ENCODE measurements around the gene TRMT10B. TPM values are rescaled to one million over a fixed set of nuclear protein-coding genes. Genes with fewer than 3 reads are reported as not detected.

The TRMT10B gene
- 4.0 TPM for polyA plus RNA-seq (2013, experiment 1 of 2)
- polyA plus RNA-seq (2013, experiment 2 of 2) = 4.7 TPM

- H3K4me2 ChIP-seq (ENCODE audit: low read length) = peak within 1 kb of the TSS; percentile 85
- H2BK120ac ChIP-seq (ENCODE audit: low read depth, low read length) = no peak within 1 kb of the TSS
- H3K4me3 ChIP-seq (ENCODE audit: low read length) = peak within 1 kb of the TSS; percentile 78
- H4K8ac ChIP-seq (ENCODE audit: low read depth, low read length) = no peak within 1 kb of the TSS
- no peak within 1 kb of the TSS for H2AK5ac ChIP-seq (ENCODE audit: low read length)
- WGBS (ENCODE audit: extremely low coverage, insufficient coverage, low lambda C conversion rate) = no CpG with 5 or more reads among the region's 40 CpGs
- no peaks in the 10 kb centered on the region for H3K79me2 ChIP-seq (ENCODE audit: control insufficient read depth, insufficient read depth, low read length)
- peaks cover 2% of the 10 kb centered on the region for H3K4me1 ChIP-seq (ENCODE audit: control insufficient read depth, low read depth, low read length)
- no peak within 1 kb of the TSS for H4K5ac ChIP-seq (ENCODE audit: low read length)
- peak within 1 kb of the TSS; percentile 94 for H3K56ac ChIP-seq (ENCODE audit: low read length)
- H2BK5ac ChIP-seq (ENCODE audit: low read length) = no peak within 1 kb of the TSS
- peak within 1 kb of the TSS; percentile 81 for H3K9ac ChIP-seq (ENCODE audit: low read length)
- no peak within 1 kb of the TSS for H2BK15ac ChIP-seq (replicated peaks; ENCODE audit: low read depth)
- H3K27me3 ChIP-seq (ENCODE audit: insufficient read depth, low read length, poor library complexity) = no peaks in the 10 kb centered on the region
- peak within 1 kb of the TSS; percentile 11 for H3K18ac ChIP-seq (ENCODE audit: low read length)
- H3K23ac ChIP-seq (ENCODE audit: low read length) = no peak within 1 kb of the TSS
- no peaks in the 10 kb centered on the region for H3K79me1 ChIP-seq (ENCODE audit: low read length)
- H3K27ac ChIP-seq (ENCODE audit: low read depth, low read length) = no peak within 1 kb of the TSS
- no peaks in the 10 kb centered on the region for H3K36me3 ChIP-seq (ENCODE audit: control insufficient read depth, insufficient read depth, low read length)
- H3K4ac ChIP-seq (ENCODE audit: low read depth, low read length) = peak within 1 kb of the TSS; percentile 36
- peak; percentile 77 for DNase-seq
Observed at GRCh38 chr9:37753489-37754190, at the start of gene TRMT10B. Gene TRMT10B, plus strand, starts transcription at chr9:37753805. Its CDS starts 8,127 bp downstream, at chr9:37761932.

- H3K4ac ChIP-seq (ENCODE audit: low read depth, low read length) = no peak overlapping the region
- H3K18ac ChIP-seq (ENCODE audit: low read length) = no peak overlapping the region
- H3K27me3 ChIP-seq (ENCODE audit: insufficient read depth, low read length, poor library complexity) = no peaks in the 10 kb centered on the region
- H3K23ac ChIP-seq (ENCODE audit: low read length) = no peak overlapping the region
- no peak overlapping the region for H3K4me2 ChIP-seq (ENCODE audit: low read length)
- no peak overlapping the region for H2BK5ac ChIP-seq (ENCODE audit: low read length)
- H2AK5ac ChIP-seq (ENCODE audit: low read length) = no peak overlapping the region
- H3K79me1 ChIP-seq (ENCODE audit: low read length) = no peaks in the 10 kb centered on the region
- no peak overlapping the region for H4K8ac ChIP-seq (ENCODE audit: low read depth, low read length)
- H3K9ac ChIP-seq (ENCODE audit: low read length) = no peak overlapping the region
- no peaks in the 10 kb centered on the region for H3K4me1 ChIP-seq (ENCODE audit: control insufficient read depth, low read depth, low read length)
- H3K36me3 ChIP-seq (ENCODE audit: control insufficient read depth, insufficient read depth, low read length) = no peaks in the 10 kb centered on the region
- no peak overlapping the region for H4K5ac ChIP-seq (ENCODE audit: low read length)
- no peak overlapping the region for H2BK120ac ChIP-seq (ENCODE audit: low read depth, low read length)
- H3K27ac ChIP-seq (ENCODE audit: low read depth, low read length) = no peak overlapping the region
- H2BK15ac ChIP-seq (replicated peaks; ENCODE audit: low read depth) = no peak overlapping the region
- H3K56ac ChIP-seq (ENCODE audit: low read length) = no peak overlapping the region
- no peak overlapping the region for H3K4me3 ChIP-seq (ENCODE audit: low read length)
- DNase-seq = no peak
- H3K79me2 ChIP-seq (ENCODE audit: control insufficient read depth, insufficient read depth, low read length) = no peaks in the 10 kb centered on the region
- no CpG with 5 or more reads among the region's 3 CpGs for WGBS (ENCODE audit: extremely low coverage, insufficient coverage, low lambda C conversion rate)
Observed at GRCh38 chr9:37705787-37706186, 47.8 kb upstream of the TRMT10B start.

GRCh38 chr9:37706290-37706689, 47.3 kb upstream of the TRMT10B start:
- no peaks in the 10 kb centered on the region for H3K79me1 ChIP-seq (ENCODE audit: low read length)
- H3K36me3 ChIP-seq (ENCODE audit: control insufficient read depth, insufficient read depth, low read length) = no peaks in the 10 kb centered on the region
- H3K27ac ChIP-seq (ENCODE audit: low read depth, low read length) = no peak overlapping the region
- no peaks in the 10 kb centered on the region for H3K27me3 ChIP-seq (ENCODE audit: insufficient read depth, low read length, poor library complexity)
- H2BK15ac ChIP-seq (replicated peaks; ENCODE audit: low read depth) = no peak overlapping the region
- WGBS (ENCODE audit: extremely low coverage, insufficient coverage, low lambda C conversion rate) = no CpG with 5 or more reads among the region's 3 CpGs
- H4K5ac ChIP-seq (ENCODE audit: low read length) = no peak overlapping the region
- no peak for DNase-seq
- H3K79me2 ChIP-seq (ENCODE audit: control insufficient read depth, insufficient read depth, low read length) = no peaks in the 10 kb centered on the region
- H3K4me3 ChIP-seq (ENCODE audit: low read length) = no peak overlapping the region
- H3K56ac ChIP-seq (ENCODE audit: low read length) = no peak overlapping the region
- no peak overlapping the region for H3K4me2 ChIP-seq (ENCODE audit: low read length)
- H3K18ac ChIP-seq (ENCODE audit: low read length) = no peak overlapping the region
- no peaks in the 10 kb centered on the region for H3K4me1 ChIP-seq (ENCODE audit: control insufficient read depth, low read depth, low read length)
- no peak overlapping the region for H2BK5ac ChIP-seq (ENCODE audit: low read length)
- no peak overlapping the region for H3K23ac ChIP-seq (ENCODE audit: low read length)
- H4K8ac ChIP-seq (ENCODE audit: low read depth, low read length) = no peak overlapping the region
- H3K9ac ChIP-seq (ENCODE audit: low read length) = no peak overlapping the region
- no peak overlapping the region for H2AK5ac ChIP-seq (ENCODE audit: low read length)
- no peak overlapping the region for H3K4ac ChIP-seq (ENCODE audit: low read depth, low read length)
- no peak overlapping the region for H2BK120ac ChIP-seq (ENCODE audit: low read depth, low read length)

- no peak overlapping the region for H3K18ac ChIP-seq (ENCODE audit: low read length)
- H3K36me3 ChIP-seq (ENCODE audit: control insufficient read depth, insufficient read depth, low read length) = no peaks in the 10 kb centered on the region
- no peak overlapping the region for H2BK5ac ChIP-seq (ENCODE audit: low read length)
- no peaks in the 10 kb centered on the region for H3K79me2 ChIP-seq (ENCODE audit: control insufficient read depth, insufficient read depth, low read length)
- no peaks in the 10 kb centered on the region for H3K27me3 ChIP-seq (ENCODE audit: insufficient read depth, low read length, poor library complexity)
- H3K23ac ChIP-seq (ENCODE audit: low read length) = no peak overlapping the region
- H2BK120ac ChIP-seq (ENCODE audit: low read depth, low read length) = no peak overlapping the region
- no peak overlapping the region for H4K5ac ChIP-seq (ENCODE audit: low read length)
- no peak overlapping the region for H3K4ac ChIP-seq (ENCODE audit: low read depth, low read length)
- no peak overlapping the region for H4K8ac ChIP-seq (ENCODE audit: low read depth, low read length)
- no peaks in the 10 kb centered on the region for H3K4me1 ChIP-seq (ENCODE audit: control insufficient read depth, low read depth, low read length)
- no peaks in the 10 kb centered on the region for H3K79me1 ChIP-seq (ENCODE audit: low read length)
- H3K56ac ChIP-seq (ENCODE audit: low read length) = no peak overlapping the region
- H3K27ac ChIP-seq (ENCODE audit: low read depth, low read length) = no peak overlapping the region
- no peak overlapping the region for H2AK5ac ChIP-seq (ENCODE audit: low read length)
- no peak for DNase-seq
- no peak overlapping the region for H2BK15ac ChIP-seq (replicated peaks; ENCODE audit: low read depth)
- WGBS (ENCODE audit: extremely low coverage, insufficient coverage, low lambda C conversion rate) = no CpG with 5 or more reads among the region's 4 CpGs
- H3K4me3 ChIP-seq (ENCODE audit: low read length) = no peak overlapping the region
- no peak overlapping the region for H3K4me2 ChIP-seq (ENCODE audit: low read length)
- no peak overlapping the region for H3K9ac ChIP-seq (ENCODE audit: low read length)
Observed at GRCh38 chr9:37707748-37708147, 45.9 kb upstream of the TRMT10B start.

GRCh38 chr9:37710046-37710445, 43.6 kb upstream of the TRMT10B start:
- H3K79me1 ChIP-seq (ENCODE audit: low read length) = no peaks in the 10 kb centered on the region
- no peak overlapping the region for H2BK15ac ChIP-seq (replicated peaks; ENCODE audit: low read depth)
- H3K27me3 ChIP-seq (ENCODE audit: insufficient read depth, low read length, poor library complexity) = no peaks in the 10 kb centered on the region
- no peaks in the 10 kb centered on the region for H3K36me3 ChIP-seq (ENCODE audit: control insufficient read depth, insufficient read depth, low read length)
- no peak for DNase-seq
- no peak overlapping the region for H2BK5ac ChIP-seq (ENCODE audit: low read length)
- H3K9ac ChIP-seq (ENCODE audit: low read length) = no peak overlapping the region
- H3K4ac ChIP-seq (ENCODE audit: low read depth, low read length) = no peak overlapping the region
- no peak overlapping the region for H3K23ac ChIP-seq (ENCODE audit: low read length)
- no CpG with 5 or more reads among the region's 3 CpGs for WGBS (ENCODE audit: extremely low coverage, insufficient coverage, low lambda C conversion rate)
- no peaks in the 10 kb centered on the region for H3K79me2 ChIP-seq (ENCODE audit: control insufficient read depth, insufficient read depth, low read length)
- no peak overlapping the region for H4K5ac ChIP-seq (ENCODE audit: low read length)
- no peak overlapping the region for H3K4me2 ChIP-seq (ENCODE audit: low read length)
- H3K18ac ChIP-seq (ENCODE audit: low read length) = no peak overlapping the region
- no peak overlapping the region for H3K56ac ChIP-seq (ENCODE audit: low read length)
- H3K27ac ChIP-seq (ENCODE audit: low read depth, low read length) = no peak overlapping the region
- H4K8ac ChIP-seq (ENCODE audit: low read depth, low read length) = no peak overlapping the region
- H3K4me1 ChIP-seq (ENCODE audit: control insufficient read depth, low read depth, low read length) = no peaks in the 10 kb centered on the region
- no peak overlapping the region for H3K4me3 ChIP-seq (ENCODE audit: low read length)
- H2AK5ac ChIP-seq (ENCODE audit: low read length) = no peak overlapping the region
- H2BK120ac ChIP-seq (ENCODE audit: low read depth, low read length) = no peak overlapping the region

GRCh38 chr9:37715260-37715659, 38.3 kb upstream of the TRMT10B start:
- no peaks in the 10 kb centered on the region for H3K36me3 ChIP-seq (ENCODE audit: control insufficient read depth, insufficient read depth, low read length)
- H3K56ac ChIP-seq (ENCODE audit: low read length) = no peak overlapping the region
- no peak overlapping the region for H4K8ac ChIP-seq (ENCODE audit: low read depth, low read length)
- no peak overlapping the region for H4K5ac ChIP-seq (ENCODE audit: low read length)
- no CpG with 5 or more reads among the region's 4 CpGs for WGBS (ENCODE audit: extremely low coverage, insufficient coverage, low lambda C conversion rate)
- no peak overlapping the region for H3K9ac ChIP-seq (ENCODE audit: low read length)
- H3K4ac ChIP-seq (ENCODE audit: low read depth, low read length) = no peak overlapping the region
- H3K79me2 ChIP-seq (ENCODE audit: control insufficient read depth, insufficient read depth, low read length) = no peaks in the 10 kb centered on the region
- no peak overlapping the region for H3K18ac ChIP-seq (ENCODE audit: low read length)
- no peak overlapping the region for H3K23ac ChIP-seq (ENCODE audit: low read length)
- no peaks in the 10 kb centered on the region for H3K4me1 ChIP-seq (ENCODE audit: control insufficient read depth, low read depth, low read length)
- H2BK120ac ChIP-seq (ENCODE audit: low read depth, low read length) = no peak overlapping the region
- no peak overlapping the region for H2AK5ac ChIP-seq (ENCODE audit: low read length)
- H2BK15ac ChIP-seq (replicated peaks; ENCODE audit: low read depth) = no peak overlapping the region
- DNase-seq = no peak
- no peak overlapping the region for H3K4me2 ChIP-seq (ENCODE audit: low read length)
- no peaks in the 10 kb centered on the region for H3K79me1 ChIP-seq (ENCODE audit: low read length)
- no peak overlapping the region for H3K4me3 ChIP-seq (ENCODE audit: low read length)
- H2BK5ac ChIP-seq (ENCODE audit: low read length) = no peak overlapping the region
- H3K27me3 ChIP-seq (ENCODE audit: insufficient read depth, low read length, poor library complexity) = peaks cover 1% of the 10 kb centered on the region
- H3K27ac ChIP-seq (ENCODE audit: low read depth, low read length) = no peak overlapping the region
